Stimulated activated CD4-positive, alpha-beta T cell treated with anti-CD3 and anti-CD28 coated beads, Interleukin-12 subunit alpha, Interleukin-12 subunit beta, amount 100 ng/mL, for 48 hours (primary cell): ENCODE measurements around the gene TOMM70.
A peak's percentile ranks its signal among the peaks of the same experiment; 100 is the strongest.
"Not testable (repeated sequence)": the region's sequence is repeated elsewhere in the genome, so short reads cannot be mapped to it uniquely, and the experiment has no call there.

Experiments used
- DNase-seq, 3 donors: peaks; one replicate each; pipeline ENCODE4 v3.0.0-alpha.2; 2020; ENCODE audit warnings: low read depth in 2 of 3, low spot score in 1 of 3

TOMM70 gene

DNA sequence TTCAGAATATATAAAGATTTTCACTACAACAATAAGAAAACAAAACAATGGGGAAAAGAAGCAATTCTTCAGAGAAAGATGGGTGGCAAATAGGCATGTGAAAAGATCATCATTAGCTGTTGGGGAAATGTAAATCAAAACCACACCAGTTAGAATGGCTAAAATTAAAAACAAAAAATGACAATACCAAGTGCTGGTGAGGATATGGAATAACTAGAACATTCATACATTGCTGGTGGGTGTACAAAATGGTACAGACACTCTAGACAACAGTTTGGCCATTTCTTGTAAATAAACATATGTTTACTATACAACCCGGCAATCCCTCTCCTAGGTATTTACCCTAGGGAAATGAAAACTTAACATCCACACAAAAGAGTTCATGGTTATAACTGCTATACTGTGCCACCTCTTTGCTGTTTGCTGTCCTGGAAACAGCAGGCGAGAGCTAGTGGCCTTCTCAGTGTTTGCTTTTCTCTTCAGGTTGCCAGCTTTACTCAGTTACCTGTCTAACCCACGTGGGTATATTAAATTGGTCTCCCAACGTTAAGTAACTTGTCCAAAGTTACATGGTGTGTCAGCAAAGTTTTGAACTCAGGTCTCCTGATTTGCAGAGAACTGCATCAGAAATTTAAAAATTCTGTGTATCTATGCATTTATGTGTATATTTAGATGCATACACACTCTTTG, 70.9 kb downstream of the TOMM70 start:
- DNase-seq: no peak

- DNase-seq: not testable (repeated sequence)
Measured at GRCh38 chr3:100327377-100327776, 73.5 kb downstream of the TOMM70 start.

GRCh38 chr3:100325827-100326226, 75.1 kb downstream of the TOMM70 start:
- DNase-seq: no peak

- DNase-seq: no peak
Measured at GRCh38 chr3:100324044-100324443, 76.8 kb downstream of the TOMM70 start.

- no peak for DNase-seq
Measured at GRCh38 chr3:100319951-100320350, 80.9 kb downstream of the TOMM70 start.

DNA sequence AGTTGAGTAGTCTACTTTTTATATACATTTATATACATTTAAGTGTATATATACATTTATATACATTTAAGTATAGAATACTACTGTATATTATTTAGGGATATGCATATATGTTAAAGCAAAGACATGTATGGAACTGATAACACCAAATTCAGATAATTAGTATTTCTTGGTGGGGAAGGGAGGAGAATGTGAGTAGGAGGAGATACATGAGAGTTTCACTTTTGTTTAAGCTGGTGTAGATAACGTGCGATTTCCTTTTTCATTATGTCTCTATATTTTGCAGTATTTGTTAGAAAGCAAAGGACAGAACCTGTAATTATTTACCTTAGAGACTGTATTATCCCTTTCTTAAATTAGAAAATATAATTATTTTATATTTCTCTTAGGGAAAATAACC, 83.0 kb downstream of the TOMM70 start:
- DNase-seq: no peak

DNA sequence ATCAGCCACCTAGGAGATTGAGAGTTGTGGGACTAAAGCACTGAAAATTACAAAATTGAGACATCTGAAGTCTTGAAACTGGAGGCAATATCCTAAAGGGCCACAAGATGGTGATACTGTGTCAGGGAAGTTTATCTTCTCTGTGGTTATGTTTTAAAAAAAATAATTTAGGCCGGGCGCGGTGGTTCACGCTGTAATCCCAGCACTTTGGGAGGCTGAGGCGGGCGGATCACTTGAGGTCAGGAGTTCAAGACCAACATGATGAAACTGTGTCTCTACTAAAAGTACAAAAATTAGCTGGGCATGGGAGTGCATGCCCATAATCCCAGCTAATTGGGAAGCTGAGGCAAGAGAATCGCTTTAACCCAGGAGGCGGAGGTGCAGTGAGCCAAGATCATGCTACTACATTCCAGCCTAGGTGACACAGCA, 84.2 kb downstream of the TOMM70 start:
- DNase-seq: peak in 2 of 3 donors; percentile 5 to 43
